ENCODE data around the gene TVP23A.
A peak's percentile ranks its signal among the peaks of the same experiment; 100 is the strongest.

Gene TVP23A

GRCh38 chr16:10752843-10753523 is 65.6 kb downstream of the TVP23A start:
- TF ChIP-seq USF1 (IDR thresholded peaks at IDR 0.05) (no peak), NFIC (IDR thresholded peaks at IDR 0.05) (no peak), FOXM1 (IDR thresholded peaks at IDR 0.05; ENCODE audit: borderline replicate concordance, low read depth) (no peak), ZBTB7A (IDR thresholded peaks at IDR 0.05; ENCODE audit: low read depth) (no peak), EP300 (IDR thresholded peaks at IDR 0.05; ENCODE audit: borderline replicate concordance) (no peak), CEBPB (IDR thresholded peaks at IDR 0.05) (no peak), RAD21 (IDR thresholded peaks at IDR 0.05; ENCODE audit: low read depth) (no peak), TEAD4 (IDR thresholded peaks at IDR 0.05) (no peak), CREB1 (IDR thresholded peaks at IDR 0.05; ENCODE audit: low read depth) (no peak), REST (IDR thresholded peaks at IDR 0.05; ENCODE audit: low read depth) (no peak), TAF1 (IDR thresholded peaks at IDR 0.05; ENCODE audit: low read depth) (no peak), EGR1 (IDR thresholded peaks at IDR 0.05) (no peak), YY1 (IDR thresholded peaks at IDR 0.05; ENCODE audit: low read depth) (no peak)

- 0 out of 2 replicates have a peak, but pooled peaks have one; percentile 3 for TF ChIP-seq RAD21 (IDR thresholded peaks at IDR 0.05; ENCODE audit: low read depth)
- no peak for TF ChIP-seq EP300 (IDR thresholded peaks at IDR 0.05; ENCODE audit: borderline replicate concordance)
Observed at GRCh38 chr16:10751291-10751697, 67.3 kb downstream of the TVP23A start.

GRCh38 chr16:10750793-10751192 is 67.8 kb downstream of the TVP23A start:
- TF ChIP-seq ZBTB7A (IDR thresholded peaks at IDR 0.05; ENCODE audit: low read depth) (no peak), RAD21 (IDR thresholded peaks at IDR 0.05; ENCODE audit: low read depth) (no peak), TEAD4 (IDR thresholded peaks at IDR 0.05) (no peak), YY1 (IDR thresholded peaks at IDR 0.05; ENCODE audit: low read depth) (no peak), TAF1 (IDR thresholded peaks at IDR 0.05; ENCODE audit: low read depth) (no peak), CREB1 (IDR thresholded peaks at IDR 0.05; ENCODE audit: low read depth) (no peak), EGR1 (IDR thresholded peaks at IDR 0.05) (no peak), CEBPB (IDR thresholded peaks at IDR 0.05) (no peak)

GRCh38 chr16:10745841-10746240 is 72.8 kb downstream of the TVP23A start:
- TF ChIP-seq REST (IDR thresholded peaks at IDR 0.05; ENCODE audit: low read depth) (no peak), NFIC (IDR thresholded peaks at IDR 0.05) (no peak), FOXM1 (IDR thresholded peaks at IDR 0.05; ENCODE audit: borderline replicate concordance, low read depth) (no peak), TAF1 (IDR thresholded peaks at IDR 0.05; ENCODE audit: low read depth) (no peak), TCF12 (IDR thresholded peaks at IDR 0.05; ENCODE audit: low read depth) (no peak), EGR1 (IDR thresholded peaks at IDR 0.05) (no peak), RAD21 (IDR thresholded peaks at IDR 0.05; ENCODE audit: low read depth) (no peak), CEBPB (IDR thresholded peaks at IDR 0.05) (no peak), USF1 (IDR thresholded peaks at IDR 0.05) (no peak), MAX (IDR thresholded peaks at IDR 0.05) (no peak), YY1 (IDR thresholded peaks at IDR 0.05; ENCODE audit: low read depth) (no peak), ZBTB7A (IDR thresholded peaks at IDR 0.05; ENCODE audit: low read depth) (no peak)

- TF ChIP-seq RAD21 (IDR thresholded peaks at IDR 0.05; ENCODE audit: low read depth) (no peak), USF1 (IDR thresholded peaks at IDR 0.05) (0 out of 2 replicates have a peak, but pooled peaks have one; percentile 7)
Observed at GRCh38 chr16:10744370-10745030, 74.1 kb downstream of the TVP23A start.
